GM21786 (cell line): Measurements from ENCODE around the gene HTR1D.

Experiments
- ATAC-seq: cut with Tn5 transposase; IDR thresholded peaks from one replicate; pipeline ENCODE4 v1.9.1; 2021; ENCODE audit not compliant: unreplicated experiment

Gene HTR1D

GRCh38 chr1:23185381-23185780 lies 31.9 kb downstream of the HTR1D start:
- ATAC-seq, result no peak

DNA sequence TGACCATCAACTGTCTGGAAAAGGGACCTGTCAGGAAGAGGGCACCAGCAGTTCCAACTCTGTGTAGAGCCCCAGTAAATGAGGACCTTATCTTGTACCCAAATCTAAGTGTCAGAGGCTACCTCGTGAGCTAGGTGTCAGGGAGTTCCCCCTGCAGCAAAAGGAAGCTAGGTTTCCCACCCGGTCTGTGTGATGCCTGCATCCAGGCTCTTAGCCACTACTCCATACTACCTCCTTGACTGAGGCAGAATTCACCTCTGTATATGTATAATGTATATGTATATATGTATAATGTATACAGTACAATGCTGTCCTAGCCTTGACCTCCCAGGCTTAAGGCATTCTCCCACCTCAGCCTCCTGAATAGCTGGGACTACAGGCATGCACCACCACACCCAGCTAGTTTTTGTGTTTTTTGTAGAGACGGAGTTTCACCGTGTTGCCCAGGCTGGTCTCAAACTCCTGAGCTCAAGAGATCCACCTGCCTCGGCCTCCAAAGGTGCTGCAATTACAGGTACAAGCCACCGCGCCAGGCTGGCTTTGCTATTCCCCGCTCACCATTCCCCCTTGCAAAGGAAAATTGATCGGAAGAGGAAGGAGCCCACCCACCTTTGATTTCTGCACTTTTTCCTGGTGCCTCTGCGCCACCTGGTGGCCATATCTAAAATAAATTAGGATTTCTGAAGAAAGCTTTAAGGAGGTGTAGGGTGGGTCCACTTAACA lies 32.9 kb downstream of the HTR1D start:
- no peak for ATAC-seq

GRCh38 chr1:23179862-23180261 lies 37.4 kb downstream of the HTR1D start:
- ATAC-seq, result no peak

- no peak for ATAC-seq
Measured at GRCh38 chr1:23178950-23179349, 38.4 kb downstream of the HTR1D start.

DNA sequence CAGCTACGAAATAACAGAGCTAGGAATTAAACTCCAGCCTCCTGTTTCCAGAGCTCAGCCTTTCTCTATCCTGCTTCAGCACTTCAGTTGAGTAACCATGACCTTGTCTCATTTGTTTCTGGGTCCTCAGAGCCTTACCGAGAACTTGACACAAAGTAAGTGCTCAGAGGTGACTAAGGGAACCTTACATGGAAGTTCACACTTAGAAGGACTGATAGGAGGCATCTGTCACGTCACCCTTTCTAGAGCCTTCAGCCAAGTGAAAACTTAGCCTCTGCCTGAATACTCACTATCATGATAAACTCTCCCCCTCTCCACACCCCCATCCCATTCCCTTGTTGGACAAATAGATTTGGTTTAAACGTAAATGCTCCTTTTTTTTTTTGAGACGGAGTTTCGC lies 38.9 kb downstream of the HTR1D start:
- ATAC-seq, result no peak

- ATAC-seq, result peak; percentile 68
Measured at GRCh38 chr1:23177438-23178380, 39.6 kb downstream of the HTR1D start.

GRCh38 chr1:23177031-23177430 lies 40.3 kb downstream of the HTR1D start:
- ATAC-seq, result no peak

DNA sequence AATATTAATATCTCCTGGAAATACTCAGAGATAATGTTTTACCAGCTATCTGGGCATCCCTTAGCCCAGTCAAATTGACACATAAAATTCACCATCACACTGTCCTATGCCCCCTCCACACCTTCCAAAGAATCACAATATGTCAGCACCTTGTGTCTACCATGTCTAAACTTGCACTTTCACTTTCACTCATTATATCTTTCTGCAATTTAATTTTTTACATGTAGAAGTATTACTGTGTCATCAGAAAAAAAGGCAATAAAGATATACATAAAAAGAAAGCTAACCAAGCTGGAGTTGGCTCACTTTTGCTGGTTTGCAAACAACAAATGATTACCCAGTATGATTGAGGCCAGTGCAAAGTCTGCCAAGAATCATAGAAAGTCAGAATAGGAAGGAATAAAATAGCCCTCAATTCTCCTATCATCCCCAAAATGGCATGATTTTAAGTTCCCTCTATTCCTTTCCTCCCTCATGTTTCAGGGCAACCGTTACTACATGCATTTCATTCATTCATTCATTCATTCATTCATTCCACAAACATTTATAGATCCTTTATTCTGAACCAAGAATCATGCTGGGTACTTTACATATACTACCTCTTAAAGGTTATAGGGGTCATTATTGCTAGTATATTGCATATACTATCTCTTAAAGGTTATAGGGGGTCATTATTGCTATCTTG lies 42.7 kb downstream of the HTR1D start:
- no peak for ATAC-seq

- ATAC-seq, result no peak
Measured at GRCh38 chr1:23171181-23171755, 46.0 kb downstream of the HTR1D start.

- ATAC-seq, result no peak
Measured at GRCh38 chr1:23169727-23170335, 47.5 kb downstream of the HTR1D start.

DNA sequence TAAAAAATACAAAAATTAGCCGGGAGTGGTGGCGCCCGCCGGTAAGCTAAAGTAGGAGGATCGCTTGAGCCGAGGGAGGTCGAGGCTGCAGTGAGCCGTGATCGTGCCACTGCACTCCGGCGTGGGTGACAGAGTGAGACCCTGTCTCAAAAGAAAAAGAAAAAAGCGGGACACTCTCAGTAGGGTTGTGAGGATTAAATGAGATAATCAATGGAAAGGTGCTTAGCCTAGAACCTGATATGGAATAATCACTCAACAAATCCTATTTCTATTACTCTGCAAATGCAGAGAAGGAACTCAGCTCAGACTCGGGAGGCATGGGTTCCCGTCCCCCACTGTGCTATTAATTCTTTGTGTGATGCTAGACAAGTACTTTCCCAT lies 48.1 kb downstream of the HTR1D start:
- ATAC-seq, result no peak

DNA sequence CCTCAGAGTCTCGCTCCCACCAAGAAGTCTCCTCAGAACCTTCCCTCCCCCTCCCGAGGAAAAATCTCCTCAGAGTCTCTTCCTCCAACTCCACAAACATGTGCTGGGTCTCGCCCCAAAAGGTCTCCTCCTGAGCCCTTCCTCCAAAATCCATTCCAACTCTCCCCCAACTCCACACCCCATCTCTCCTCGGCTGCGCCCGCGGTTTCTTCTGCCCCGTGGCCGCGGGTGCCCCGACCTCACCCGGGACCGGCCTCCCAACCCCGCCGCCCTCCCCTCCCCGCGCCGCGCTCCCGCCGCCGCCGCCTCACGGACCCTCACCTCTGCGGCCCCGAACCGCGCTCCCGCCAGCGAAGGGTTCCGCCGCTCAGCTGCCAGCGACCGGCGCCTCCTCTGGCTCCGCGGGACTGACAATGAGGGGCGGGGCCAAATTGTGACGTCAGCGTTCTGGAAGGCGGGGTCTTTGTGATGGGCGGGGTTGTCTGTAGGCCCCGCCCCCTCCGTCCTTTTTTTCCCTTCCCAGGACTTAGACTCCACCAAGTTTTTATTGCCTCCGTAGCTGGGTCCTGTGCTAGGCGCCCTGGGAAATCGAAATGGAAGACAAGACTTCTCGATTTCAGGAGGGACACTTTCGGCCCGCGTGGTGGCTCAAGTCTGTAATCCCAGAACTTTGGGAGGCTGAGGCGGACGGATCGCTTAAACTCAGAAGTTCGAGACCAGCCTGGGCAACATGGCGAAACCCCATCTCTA lies 48.7 kb downstream of the HTR1D start, which contains the start of gene LUZP1:
LUZP1 (minus strand) TSS at position 412 of the 750 bp plus-strand sequence.
- ATAC-seq, result peak; percentile 70

DNA sequence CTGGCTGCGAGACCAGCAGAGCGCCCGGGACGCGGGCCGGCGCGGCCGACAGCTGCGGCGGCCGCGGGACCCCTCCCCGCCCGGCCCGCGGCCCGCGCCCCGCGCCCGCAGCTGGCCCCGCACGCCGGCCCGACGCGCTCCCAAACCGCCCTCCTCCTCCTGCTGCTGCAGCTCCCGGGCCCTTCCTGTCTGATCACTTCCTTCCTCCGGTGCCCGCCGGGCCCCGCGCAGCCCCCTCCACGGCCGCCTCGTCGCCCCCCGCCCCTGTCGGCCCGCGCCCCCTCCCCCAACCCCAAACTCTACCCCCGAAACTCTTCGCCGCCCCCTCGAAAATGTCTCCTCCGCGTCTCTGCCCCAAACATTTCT lies 49.2 kb downstream of the HTR1D start:
- ATAC-seq, result peak; percentile 26

DNA sequence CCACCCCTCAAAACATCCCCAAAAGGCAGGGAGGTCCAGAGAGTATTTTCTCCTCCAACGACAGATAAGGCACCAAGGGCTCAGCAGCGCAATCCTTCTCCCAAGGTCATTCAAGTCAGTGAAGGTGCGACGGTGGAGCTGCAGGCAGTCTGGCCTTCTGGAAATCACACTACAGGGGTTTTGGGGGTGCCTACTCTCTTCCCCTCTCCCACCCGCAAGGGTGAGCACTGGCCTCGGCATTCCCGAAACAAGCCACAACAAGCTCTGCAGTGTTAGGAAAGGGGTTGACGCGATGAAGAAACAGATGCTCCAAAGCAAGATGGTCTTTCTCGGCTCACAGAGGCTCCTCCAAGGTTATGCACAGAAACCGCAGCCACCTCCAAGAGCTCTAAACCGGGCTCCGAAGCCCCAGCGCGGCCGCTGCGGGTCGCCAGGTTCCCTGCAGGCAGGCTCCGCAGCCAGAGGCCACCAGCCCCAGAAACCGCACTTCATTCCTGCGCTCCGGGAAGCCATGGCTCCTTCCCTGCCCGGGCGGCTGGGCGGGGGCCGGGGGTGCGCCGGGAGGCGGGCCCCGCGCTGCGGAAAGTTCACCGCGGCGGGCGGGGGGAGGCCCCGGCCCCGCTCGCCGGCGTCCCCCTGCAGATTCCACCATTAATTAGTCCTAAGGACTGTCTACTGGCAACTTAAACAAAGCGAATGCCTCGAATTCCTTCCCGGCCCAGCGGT lies 49.8 kb downstream of the HTR1D start:
- ATAC-seq, result no peak

- no peak for ATAC-seq
Measured at GRCh38 chr1:23166854-23167253, 50.4 kb downstream of the HTR1D start.

GRCh38 chr1:23163395-23163794 lies 53.9 kb downstream of the HTR1D start:
- ATAC-seq, result no peak

DNA sequence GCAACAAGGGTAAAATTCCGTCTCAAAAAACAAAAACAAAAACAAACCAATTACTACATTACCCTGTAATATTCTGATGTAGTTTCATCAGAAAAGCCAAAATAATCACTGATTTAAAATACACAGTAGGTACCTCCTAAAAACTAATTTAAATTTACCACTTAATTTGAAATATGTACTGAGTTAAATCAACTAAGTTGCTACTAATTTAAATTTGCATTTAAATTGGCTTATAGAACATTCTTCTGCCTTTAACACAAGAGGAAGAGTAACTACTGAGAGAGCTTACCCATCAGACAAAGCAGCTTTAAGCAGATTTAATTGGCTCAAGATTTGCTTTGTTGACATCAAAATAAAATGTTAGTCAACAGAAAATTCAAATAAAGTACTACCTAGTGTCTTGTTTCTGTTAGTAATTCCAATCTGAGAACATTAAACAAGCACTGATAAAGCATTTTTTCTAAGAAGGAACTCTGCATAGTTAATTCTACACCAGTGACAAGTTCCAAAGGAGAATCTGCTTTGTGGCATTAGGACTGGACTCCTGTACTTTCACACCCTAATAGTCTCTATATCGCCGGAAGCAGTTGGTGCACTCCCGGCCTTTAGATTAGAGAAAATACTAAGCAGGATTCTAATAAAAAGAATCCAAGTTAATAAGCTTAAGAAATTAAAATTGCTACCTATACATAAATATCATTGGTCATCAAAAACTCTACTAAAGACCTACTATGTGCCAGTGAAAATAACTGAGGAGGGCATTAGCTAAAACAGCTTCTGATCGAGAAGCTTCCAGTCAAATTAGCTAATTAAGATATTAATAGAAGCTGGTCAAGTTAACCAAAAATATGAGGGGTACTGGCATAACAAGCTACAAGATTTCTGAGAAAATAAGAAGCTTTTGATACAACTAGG lies 57.1 kb downstream of the HTR1D start:
- ATAC-seq, result no peak

- no peak for ATAC-seq
Measured at GRCh38 chr1:23156940-23157339, 60.4 kb downstream of the HTR1D start.
